ENCODE data around the gene TRIM67.
A peak's percentile ranks its signal among the peaks of the same experiment; 100 is the strongest.
"Not testable (repeated sequence)": the region's sequence is repeated elsewhere in the genome, so short reads cannot be mapped to it uniquely, and the experiment has no call there.

Gene TRIM67

DNA sequence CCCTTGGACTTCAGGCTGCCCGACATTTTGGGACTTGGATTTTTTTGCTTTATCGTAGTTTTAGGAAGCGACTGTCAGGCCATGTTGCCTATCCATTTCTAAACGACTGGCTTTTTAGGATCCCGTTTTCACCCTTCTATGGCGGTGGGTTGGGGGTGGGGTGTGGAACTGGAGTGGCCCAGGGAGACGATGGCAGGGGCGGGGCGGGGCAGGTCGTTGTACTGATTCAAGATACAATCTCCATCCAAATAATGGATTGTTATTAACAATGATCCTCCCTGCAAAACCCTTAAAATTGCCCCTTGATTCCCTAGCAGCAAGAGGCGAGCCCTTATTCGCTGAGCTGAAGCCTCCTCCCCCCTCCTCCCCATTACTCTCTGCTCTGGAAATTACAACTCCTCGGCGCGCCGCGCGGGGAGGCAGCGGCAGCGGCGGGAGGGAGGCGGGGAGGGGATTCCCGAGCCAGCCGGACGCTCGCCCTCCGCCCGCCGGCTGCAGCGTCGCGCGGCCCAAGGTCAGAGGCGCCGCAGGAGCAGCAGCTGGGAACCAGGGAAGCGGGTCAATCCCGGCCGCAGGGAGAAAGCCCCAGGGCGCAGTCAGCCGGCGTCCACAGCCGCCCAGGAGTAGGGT, at the start of gene TRIM67:
TRIM67 (plus strand) TSS at position 392 of the 630 bp plus-strand sequence. CDS start 912 bp downstream, outside the sequence.
- no peak for DNase-seq (ENCODE audit: low read depth)

DNA sequence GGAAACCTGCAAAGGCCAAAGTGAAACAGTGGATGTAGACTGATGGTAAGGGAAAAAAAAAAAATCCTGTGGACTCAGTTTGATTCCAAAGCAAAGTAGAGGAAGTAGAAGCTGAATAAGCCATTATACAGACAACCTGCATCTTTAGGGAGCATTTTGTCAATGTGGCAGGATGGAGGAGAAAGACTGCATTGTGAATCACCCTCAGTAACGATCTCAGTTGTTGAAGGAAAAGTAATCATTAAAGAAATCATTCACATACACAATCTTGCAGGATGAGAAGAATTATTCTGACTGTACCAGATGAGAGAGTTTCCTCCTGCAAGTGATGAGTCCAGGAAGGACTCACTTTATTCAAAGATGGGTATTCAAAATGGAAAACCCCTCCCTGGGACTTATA, 45.1 kb upstream of the TRIM67 start:
- no peak for DNase-seq (ENCODE audit: low read depth)

DNA sequence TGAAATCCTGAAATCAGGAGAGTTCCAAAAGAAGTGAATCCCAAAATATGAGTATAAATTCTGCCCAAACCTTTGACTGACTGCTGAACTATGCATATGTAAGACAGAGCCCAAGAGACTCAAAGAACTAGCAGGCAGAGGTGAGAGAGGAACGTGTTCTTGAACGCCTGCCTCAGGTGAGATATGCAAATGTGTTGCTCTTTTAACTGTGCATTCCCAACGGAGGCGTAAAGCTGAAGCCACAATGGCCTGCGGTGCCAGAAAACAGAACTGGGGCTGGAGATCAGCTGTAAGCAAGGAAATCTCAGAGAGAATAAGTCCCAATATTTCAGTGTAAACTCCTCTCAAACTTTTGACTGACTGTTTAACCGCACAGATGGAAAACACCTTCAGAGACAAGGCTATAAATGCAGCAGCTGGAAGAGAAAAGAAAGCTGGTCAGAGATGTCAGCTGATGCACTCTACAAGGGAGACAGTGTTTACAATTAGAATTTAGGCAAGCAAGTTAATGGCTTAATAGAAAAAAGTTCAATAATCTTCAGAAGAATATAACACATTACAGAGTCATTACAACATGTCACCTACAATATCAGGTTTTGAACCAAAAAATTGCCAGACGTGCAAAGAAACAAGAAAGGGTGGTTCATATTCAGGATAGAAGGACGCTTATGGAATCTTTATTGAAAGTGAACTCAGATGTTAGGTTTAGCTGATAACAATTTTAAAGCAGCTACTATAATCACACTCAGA, 43.0 kb upstream of the TRIM67 start:
- no peak for DNase-seq (ENCODE audit: low read depth)

DNA sequence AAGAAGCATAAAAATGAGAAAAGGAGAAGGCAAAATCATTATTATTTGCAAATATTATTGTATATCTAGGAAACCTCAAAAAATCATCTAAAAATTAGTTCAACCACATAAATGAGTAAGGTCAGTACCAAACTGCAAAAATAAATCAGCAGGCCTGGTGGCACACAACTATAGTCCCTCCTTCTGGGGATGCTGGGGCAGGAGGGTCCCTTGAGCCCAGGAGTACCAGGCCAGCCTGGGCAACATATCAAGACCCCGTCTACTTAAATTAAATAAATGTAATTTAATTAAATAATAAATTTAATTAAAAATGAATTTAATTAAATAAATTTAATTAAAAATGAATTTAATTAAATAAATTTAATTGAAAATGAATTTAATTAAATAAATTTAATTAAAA, 40.3 kb upstream of the TRIM67 start:
- DNase-seq (ENCODE audit: low read depth): no peak

GRCh38 chr1:231122143-231122542, 39.7 kb upstream of the TRIM67 start:
- DNase-seq (ENCODE audit: low read depth): no peak

GRCh38 chr1:231124746-231125145, 37.1 kb upstream of the TRIM67 start:
- no peak for DNase-seq (ENCODE audit: low read depth)

DNA sequence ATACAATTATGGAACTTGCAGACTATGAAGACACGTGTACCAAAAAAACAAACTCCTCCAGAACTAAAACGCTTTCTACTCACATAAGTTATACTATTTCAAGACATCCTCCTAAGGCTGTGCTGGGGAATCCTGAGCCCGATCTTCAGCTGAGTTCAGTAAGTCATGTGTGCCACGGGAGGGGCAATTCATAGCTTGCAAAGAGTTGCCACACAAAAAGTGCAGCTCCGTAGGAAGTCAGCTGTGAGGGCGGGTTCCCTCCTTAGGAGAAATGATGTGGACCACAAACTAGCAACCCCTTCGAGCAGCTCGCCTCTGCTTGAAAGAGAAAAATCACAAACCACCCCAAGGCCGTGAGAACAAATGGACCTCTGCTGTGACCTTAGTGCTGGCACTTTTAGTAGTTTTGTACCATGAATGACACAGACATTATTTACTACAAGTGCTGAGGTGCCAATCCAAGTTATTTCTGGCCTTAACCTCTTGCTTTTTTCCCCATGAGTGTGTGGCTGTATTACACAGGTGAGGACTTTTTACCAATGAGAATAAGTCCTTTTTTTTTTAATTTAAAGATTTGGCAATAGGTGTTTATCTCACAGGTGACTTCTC, 35.8 kb upstream of the TRIM67 start:
- DNase-seq (ENCODE audit: low read depth): no peak

DNA sequence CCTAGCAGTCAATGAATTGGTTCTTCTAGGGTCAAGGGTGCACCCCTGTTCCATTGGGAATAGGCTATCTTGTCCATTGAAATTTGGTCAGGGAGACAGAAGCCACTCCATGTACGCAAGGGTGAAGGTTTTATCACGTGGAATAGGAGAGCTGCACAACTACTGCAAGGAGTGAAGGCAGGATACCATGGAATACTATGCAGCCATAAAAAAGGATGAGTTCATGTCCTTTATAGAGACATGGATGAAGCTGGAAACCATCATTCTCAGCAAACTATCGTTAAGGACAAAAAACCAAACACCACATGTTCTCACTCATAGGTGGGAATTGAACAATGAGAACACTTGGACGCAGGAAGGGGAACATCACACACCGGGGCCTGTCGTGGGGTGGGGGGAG, 34.8 kb upstream of the TRIM67 start:
- not testable (repeated sequence) for DNase-seq (ENCODE audit: low read depth)

DNA sequence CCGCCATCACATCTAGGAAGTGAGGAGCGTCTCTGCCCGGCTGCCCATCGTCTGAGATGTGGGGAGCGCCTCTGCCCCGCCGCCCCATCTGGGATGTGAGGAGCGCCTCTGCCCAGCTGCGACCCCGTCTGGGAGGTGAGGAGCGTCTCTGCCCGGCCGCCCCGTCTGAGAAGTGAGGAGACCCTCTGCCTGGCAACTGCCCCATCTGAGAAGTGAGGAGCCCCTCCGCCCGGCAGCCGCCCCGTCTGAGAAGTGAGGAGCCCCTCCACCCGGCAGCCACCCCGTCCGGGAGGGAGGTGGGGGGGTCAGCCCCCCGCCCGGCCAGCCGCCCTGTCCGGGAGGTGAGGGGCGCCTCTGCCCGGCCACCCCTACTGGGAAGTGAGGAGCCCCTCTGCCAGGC, 33.4 kb upstream of the TRIM67 start:
- not testable (repeated sequence) for DNase-seq (ENCODE audit: low read depth)

- no peak for DNase-seq (ENCODE audit: low read depth)
These were observed 31.3 kb upstream of the TRIM67 start for GRCh38 chr1:231130544-231130943.

- DNase-seq (ENCODE audit: low read depth): not testable (repeated sequence)
These were observed 29.3 kb upstream of the TRIM67 start for GRCh38 chr1:231132591-231132990.

DNA sequence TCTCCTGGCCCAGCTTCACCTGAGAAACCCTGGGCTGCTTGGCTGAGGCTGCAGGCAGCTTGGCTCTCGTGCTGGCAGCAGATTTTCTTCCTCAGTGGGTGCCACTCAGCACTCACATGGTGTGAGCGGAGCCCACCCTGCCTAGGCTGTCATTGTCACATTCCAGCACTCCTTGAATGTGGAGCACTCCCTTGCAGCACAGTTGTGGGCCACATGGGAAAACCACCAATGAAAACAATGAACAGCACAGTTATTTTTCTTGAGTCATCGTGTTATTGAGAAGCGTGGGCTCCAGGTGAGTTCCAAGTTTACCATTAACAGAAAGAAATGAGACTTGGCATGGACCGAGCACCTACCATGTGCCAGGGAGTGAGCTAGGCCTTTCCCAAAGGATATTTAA, 27.2 kb upstream of the TRIM67 start:
- DNase-seq (ENCODE audit: low read depth): no peak

- no peak for DNase-seq (ENCODE audit: low read depth)
These were observed 23.6 kb upstream of the TRIM67 start for GRCh38 chr1:231138236-231138635.

GRCh38 chr1:231139125-231139649, 22.7 kb upstream of the TRIM67 start:
- peak; percentile 34 for DNase-seq (ENCODE audit: low read depth)

DNA sequence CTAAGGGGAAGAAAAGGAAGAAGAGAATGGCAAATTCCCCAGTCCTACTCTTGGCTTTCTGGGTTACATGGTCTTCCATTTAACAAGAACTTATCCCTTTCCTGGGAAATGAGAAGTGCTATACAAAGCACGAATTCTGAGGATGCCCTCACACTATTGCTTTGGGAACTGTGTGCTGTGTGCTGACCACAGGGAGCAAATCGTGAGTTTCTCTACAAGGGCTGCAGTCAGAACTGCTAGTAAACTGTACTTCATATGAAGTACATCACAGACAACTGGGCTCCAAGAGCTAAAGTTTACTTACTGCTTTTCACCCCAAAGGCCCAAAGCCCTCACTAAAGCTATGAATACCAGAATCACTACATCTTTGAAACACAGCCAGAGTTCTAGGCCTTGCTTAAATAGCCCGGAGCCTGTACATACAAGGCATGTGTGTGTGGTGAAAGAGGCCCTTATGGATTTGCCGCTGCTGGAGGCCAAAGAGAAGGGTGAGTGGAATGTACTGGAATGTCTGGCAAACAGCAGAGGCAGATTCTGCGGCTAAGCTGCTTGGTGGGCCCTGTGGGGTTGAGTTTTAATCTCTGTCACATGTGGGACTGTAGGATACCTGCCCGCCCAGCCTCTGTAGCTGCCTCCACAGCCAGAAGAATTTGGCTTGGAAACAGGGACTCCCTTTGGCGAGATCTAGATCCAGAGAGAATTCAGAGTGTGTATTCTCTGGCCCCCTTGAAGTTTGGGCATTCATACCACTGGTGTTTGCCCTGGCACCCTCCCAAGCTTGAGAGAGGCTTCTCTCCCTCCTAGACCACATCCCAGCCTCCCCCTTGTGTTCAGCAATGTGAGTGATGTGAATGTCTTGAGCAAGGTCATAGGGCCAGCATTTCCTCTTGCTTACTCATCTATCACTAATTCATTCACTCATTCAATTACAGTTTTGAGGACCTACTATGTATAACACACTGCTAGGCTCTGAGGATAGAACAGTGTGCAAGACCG, 21.9 kb upstream of the TRIM67 start:
- DNase-seq (ENCODE audit: low read depth): peak; percentile 97

DNA sequence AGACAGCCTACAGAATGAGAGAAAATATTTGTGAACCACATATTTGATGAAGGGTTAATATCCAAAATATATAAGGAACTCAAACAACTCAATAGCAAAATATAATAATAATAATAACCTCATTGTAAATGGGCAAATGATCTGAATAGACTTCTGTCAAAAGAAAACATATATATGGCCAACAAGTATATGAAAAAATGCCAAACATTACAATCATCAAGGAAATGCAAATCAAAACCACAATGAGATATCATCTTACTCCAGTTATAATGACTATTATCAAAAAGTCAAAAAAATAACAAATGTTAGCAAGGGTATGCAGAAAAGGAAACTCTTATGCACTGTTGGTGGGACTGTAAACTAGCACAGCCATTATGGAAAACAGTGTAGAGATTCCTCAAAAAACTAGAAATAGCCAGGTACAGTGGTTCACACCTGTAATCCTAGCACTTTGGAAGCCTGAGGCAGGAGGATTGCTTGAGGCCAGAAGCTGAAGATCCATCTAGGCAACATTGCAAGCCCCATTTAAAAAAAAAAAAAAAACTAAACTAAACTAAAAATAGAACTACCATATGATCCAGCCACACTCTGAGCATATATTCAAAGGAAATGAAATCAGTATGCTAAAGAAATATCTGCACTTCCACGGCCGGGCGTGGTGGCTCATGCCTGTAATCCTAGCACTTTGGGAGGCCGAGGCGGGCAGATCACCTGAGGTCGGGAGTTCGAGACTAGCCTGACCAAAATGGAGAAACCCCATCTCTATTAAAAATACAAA, 17.3 kb upstream of the TRIM67 start:
- DNase-seq (ENCODE audit: low read depth): no peak

- no peak for DNase-seq (ENCODE audit: low read depth)
These were observed 14.0 kb upstream of the TRIM67 start for GRCh38 chr1:231147896-231148295.

DNA sequence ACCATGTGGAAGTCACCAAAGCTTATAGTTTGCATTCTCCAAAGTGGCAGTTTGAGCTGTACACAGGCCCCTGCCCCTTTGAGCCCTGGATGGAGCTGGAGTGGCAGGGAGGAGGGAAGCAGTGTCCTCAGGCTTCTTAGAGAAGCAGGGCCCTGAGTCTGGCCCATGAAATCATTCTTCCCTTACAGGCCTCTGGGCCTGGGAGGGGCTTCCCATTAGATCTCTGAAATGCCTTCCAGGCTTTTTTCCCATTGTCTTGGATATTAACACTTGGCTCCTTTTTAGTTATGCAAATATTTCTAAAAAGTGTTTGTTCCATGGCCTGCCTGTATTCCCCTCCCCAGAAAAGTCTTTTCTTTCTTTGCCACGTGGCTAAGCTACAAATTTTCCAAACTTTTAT, 10.0 kb upstream of the TRIM67 start:
- DNase-seq (ENCODE audit: low read depth): no peak

DNA sequence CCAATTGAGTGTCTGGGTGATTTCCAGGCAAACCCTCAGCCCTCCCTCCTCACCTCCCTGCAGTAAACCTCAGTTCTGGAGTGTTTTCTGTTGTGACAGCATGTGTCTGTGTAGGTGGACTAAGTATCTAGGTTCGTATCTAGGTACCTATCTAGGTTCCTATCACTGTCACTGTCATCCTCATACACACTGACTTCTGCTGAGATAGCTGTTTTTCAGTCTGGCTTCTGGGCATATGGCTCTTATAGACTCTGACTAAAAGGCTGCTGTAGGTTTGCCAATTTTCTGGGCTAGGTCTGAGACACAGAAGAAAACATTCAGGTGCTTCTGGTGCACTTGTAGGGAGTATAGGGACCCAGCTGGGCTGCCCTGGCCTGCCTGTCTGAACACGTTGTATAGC, 8.1 kb upstream of the TRIM67 start:
- DNase-seq (ENCODE audit: low read depth): no peak

DNA sequence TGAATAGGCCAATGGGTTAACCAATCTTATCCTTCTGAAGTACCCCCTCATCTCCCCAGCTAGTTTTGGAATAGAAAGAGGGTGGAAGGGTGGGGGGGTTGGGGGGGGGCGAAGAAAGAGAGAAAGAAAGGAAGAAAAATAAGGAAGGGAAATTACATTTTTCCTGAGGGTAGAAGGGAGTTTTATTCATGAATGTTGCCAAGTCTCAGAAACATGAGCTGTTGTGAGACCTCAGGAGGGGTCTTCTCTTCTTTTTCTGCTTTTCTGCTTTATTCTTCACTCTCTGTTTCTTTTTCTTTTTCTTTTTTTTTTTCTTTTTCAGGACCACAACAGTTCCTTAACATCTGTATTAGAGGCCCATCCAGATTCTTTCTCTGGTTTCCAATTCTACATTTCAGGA, 6.0 kb upstream of the TRIM67 start:
- DNase-seq (ENCODE audit: low read depth): no peak

GRCh38 chr1:231157311-231157710, 4.5 kb upstream of the TRIM67 start:
- no peak for DNase-seq (ENCODE audit: low read depth)

Measured in amniotic epithelial cell (primary cell).